Suppressor macrophage (primary cell): ENCODE measurements around the gene FAM13B.
A peak's percentile ranks its signal among the peaks of the same experiment; 100 is the strongest.

Experiments used
- DNase-seq, 4 experiments: peaks; one replicate each; pipeline ENCODE4 v3.0.0-alpha.2; 2020 to 2022

FAM13B gene

DNA sequence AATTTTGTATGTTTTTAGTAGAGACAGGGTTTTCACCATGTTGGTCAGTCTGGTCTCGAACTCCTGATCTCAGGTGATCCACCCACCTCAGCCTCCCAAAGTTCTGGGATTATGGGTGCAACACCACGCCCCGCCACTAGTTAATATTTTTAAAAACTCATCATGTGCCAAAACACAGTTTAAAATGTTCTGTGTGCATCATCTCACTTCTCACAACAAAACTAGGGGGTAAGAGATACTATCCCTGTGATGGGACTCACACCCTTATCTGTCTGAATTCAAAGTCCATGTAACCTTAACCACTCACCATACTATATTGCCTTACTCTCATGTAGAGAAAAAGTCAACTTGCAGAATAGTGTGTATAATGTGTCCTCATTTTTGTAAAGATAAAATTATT is 141.0 kb downstream of the FAM13B start:
- DNase-seq = peak in 1 of 4 experiments; percentile 3

- DNase-seq = no peak
Measured at GRCh38 chr5:137890845-137891244, 142.0 kb downstream of the FAM13B start.

- peak; percentile 89 to 94 (median 92) for DNase-seq
Measured at GRCh38 chr5:137888863-137889759, 143.8 kb downstream of the FAM13B start, which contains the start of gene PKD2L2. Gene PKD2L2 (plus strand): TSS chr5:137889457. CDS start chr5:137889492, 35 bp downstream.

DNA sequence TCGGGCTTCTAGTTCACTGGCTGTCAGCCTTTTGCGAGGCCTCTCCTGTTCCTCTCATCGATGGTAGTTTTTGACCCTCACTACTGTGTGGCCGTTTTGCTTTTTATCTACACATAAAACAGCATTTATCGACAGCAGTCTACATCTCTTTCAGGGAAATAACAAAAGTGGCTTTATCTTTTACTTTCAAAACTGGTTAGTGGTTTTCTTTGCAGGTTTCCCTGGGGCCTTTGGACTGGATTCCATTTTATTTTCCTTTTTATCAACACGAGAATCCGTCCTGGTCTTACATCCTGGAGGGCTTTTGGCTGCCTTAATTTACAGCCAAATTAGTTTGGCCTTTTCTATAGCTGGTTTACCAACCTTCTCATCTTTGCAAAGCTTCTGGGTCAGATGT is 144.4 kb downstream of the FAM13B start:
- peak in 3 of 4 experiments; percentile 3 to 7 (median 5) for DNase-seq
